Right lobe of liver (tissue), 4 donors: Measurements from ENCODE around the gene UGT1A10.

ENCODE experiments used
- CTCF ChIP-seq, 4 donors: fragments of 200-600 bp in 3 of 4; fragments of 450-650 bp in 1 of 4; IDR thresholded peaks; one replicate each; pipeline versions ENCODE4 v1.5.1 to v1.8.0; 2016 to 2022; ENCODE audit warnings: antibody characterized with exemption in 4 of 4, mild to moderate bottlenecking in 2 of 4
- POLR2A ChIP-seq: fragments of 450-650 bp; IDR thresholded peaks from one replicate; pipeline ENCODE4 v1.6.1; 2017; ENCODE audit warnings: antibody characterized with exemption, mild to moderate bottlenecking
- donor health status: DM: no; HTN: no; CAD: no.
- donor health status: DM: no; HTN: no; CAD: no.
- donor health status: DM: no; HTN: yes; CAD: no.

DNA sequence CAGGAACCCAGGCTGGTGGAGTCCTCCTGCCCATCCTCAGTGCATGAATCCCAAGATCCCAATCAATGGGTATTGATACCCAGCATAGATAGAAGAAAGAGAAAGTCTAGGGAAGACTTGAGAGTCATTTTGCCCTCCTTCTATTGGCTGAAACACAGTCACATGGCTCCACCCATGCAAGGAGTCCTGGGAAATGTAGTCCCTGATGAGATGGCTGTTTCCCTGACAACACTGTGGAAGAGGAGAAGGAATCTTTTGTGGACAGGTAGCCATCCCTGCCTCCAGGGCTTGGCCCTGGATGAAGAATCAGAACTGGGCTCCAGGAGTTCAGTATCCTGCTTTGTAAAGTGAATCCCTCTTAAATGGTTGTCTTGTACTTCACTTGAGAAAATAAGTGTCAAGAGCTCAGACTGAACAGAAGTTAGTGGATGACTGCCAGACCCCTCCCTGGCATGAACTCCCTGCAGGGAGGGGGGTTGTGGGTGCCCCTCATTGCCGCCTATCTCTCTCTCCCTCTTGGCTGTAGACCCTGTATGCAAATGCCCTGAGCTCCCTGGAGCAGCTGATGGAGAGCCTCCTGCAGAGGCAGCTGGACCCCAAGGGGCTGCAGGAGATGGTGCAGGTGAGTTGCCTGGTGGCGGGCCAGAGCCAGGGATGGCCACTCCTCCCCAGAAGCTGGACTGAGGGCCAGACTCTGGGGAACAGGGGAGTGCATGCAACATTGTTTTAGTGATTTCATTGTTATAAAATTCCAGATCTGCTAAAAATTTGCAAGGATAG, 178.0 kb downstream of the UGT1A10 start:
- no peak for TF ChIP-seq CTCF (IDR thresholded peaks at IDR 0.05)
- TF ChIP-seq POLR2A, result no peak
